HG02884 (cell line): ENCODE results near the gene FAM43A.

ENCODE experiments used
- ATAC-seq: cut with Tn5 transposase; IDR thresholded peaks from one replicate; pipeline ENCODE4 v1.9.1; 2021; ENCODE audit warnings: mild to moderate bottlenecking, moderate library complexity; ENCODE audit not compliant: unreplicated experiment

Gene FAM43A

DNA sequence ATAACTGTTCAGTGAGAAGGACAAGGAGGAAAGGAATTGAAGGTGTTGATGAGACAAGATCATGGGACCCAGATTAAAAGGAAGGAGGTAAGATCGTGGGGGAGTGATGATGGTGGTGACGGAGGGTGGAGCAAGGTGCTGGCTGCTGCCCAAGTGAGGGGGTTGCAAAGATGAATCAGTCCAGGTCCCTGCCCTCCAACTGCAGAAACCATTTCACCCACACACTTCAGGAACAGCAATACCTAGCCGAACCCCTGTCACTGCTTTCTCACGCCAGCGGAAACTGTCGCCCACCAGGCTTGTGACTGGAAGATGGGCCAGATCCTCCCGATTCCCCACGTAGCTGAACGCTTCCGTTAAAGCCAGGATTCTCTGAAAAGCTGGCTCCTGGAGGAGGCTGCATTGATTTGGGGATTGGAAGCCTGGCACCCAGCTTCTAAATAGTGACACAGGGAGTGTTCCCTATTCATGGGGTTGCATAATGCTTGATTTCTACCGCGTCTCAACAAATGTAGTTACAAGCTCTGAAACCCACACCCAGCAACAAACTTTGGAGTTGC is 10.5 kb upstream of the FAM43A start:
- ATAC-seq: no peak

DNA sequence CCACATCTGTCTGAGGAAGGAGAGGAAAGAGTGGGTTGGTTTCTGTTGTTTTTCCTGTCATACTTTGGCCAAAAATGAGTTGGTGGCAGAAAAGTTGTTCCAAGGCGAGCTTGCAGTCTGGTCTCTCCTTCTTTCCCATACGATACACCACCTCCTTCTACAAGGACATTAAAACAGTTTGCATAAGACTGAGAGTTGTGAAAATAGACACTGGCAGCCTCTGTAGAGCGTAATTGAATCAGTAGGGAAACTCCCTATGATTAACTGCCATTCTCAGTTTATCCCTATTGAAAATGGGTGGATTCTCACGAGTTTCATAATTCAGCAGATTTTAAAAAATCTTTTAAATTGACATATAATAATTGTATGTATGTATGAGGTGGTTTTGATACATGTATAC is 10.0 kb upstream of the FAM43A start:
- ATAC-seq: no peak

DNA sequence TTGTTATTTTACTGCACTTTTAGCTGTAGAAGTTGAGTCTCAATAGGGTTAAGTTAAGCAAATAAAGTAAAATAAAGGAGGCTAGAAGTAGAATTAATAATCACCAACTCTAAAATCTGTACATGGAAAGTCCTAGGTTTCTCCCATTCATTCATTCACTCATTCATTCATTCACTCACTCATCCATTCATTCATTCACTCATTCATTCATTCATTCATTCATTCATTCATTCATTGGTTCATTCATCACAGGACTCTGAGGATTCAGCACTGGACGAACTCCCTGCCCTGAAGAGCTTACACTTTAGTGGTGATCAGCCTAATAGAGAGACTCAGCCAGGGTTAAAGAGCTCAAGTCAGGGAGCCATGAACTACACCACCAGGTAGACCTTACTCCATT is 9.2 kb upstream of the FAM43A start:
- no peak for ATAC-seq

DNA sequence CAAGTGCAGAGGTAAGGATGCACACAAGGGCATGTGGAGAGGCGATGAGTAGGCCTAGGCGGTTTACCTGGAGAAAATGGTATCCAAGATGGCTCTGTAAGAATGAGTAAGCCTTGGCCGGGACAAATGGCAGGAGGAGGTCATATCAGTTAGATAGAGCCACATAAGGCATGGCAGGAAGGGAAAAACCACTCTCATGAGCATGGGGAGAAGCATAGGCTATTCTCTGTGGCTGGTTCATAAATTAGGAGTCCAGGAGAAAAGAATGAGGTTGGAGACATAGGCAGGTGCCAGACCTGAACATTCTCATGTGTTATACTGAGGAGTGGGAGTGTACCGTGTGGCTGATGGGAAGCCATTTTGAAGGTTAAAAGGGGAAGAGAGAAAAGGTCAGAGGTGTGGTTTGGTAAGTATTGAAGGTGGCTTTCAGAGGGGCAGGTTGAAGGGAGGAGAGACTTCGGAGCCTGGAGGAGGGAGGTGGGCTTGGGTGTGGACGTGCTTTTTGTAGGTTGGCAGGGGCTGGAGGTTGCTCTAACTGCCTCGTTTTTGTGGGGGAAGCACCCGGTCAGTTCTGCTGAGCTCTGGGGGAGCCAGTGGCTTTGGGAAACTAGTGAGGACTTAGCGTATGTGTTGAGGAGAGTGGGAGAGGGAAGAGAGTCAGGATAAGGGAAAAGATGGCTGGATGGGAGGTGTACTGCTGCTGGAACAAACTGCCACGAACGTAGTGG is 4.6 kb upstream of the FAM43A start:
- no peak for ATAC-seq

DNA sequence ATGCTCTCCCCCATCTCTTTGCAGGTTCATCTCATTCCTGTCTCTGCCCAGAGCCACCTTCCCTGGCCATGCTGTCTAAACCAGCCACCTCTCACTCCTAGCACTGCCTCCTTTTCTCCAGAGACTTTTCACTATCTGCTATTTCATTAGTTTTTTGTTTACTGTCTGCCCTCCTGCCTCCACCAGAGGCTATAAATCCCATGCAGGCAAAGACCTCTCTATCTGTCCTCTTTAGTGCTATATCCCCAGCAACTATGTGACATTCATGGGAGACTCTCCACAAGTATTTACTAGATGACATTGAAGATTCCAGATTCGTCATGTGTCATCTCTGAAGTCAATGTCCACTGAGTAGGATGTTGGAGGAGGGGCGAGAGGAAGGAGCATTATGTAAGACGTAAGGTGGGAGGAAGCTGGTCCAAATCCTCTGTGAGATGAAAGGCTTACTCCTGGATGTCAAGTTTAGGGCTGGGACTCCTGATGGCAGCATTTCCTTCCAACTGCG is 3.4 kb upstream of the FAM43A start:
- ATAC-seq: no peak

DNA sequence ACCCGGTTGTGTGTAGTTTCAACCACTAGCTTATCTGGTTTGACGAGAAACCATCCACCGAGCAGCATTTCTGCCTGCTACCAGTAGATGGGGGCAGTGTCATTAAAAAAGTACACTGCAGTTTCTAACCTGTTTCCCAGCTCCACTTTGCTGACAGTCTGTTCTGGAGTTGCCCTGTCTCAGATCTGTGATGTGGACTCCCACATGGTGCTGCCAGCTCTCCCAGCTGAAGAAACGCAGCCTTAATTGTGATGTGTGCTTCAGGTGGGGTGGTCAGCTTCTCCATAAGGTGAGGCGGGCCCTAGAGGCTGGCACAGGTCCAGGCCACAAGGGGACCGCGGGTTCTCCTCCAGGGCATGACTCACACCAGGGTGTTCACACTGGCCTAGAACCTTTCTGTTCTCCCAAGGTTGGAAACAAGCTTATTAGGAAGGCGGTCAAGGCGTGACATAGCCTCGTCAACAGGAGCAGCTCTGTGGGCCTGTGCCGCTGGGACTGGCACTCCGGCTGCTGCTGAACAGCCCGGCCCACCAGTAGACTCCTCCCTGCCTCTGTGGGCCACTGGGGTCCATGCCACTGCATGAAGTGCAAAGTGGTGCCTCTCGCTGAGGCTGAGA is 2.9 kb upstream of the FAM43A start:
- ATAC-seq: peak; percentile 39

DNA sequence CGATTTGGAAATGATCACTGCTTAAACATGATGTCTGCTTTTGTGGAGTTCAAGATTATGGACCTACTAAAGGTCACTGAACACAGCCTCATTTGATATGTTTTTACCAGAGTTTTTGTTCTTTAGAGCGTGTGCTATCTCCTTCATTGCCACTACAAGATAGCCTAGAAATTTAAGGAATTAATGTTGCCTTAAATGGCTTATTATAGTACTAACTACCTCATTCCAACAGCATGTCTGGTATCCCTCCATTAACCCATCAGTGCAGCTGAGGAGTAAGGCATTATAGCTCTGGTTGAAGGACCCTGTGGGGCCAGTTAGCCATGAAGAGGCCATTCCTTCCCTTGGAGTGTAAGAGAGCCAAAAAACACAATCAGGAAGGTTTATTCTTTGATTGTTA is 2.3 kb upstream of the FAM43A start:
- no peak for ATAC-seq

DNA sequence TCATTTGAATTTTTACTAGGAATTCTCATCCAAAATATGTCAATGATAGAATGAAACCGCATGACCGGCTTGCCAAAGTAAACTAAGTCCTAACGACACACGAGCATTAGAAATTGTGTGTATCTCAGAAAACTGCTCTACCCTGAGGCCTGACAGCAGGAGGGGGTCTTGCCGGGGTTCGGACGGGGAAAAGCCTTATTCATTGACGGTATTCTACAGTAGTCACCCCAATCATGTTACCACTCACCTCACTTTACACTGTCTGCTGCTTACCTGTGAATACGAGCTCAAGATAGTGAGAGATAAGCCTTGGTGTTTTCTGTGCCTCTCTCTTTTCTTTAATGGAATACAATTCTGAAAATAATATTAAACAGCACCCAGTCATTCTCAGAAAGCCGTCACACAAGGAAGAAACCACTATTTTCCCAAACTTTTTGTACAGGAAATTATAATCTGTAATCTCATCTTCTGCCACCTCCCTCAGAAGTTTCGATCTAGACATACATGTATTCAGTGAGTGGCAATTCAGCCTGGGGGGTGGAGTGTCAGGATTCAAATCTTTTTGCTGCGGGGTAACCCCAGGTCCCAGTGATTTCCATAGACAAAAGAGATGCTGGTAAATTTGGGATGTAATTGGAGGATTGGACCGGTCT is 492 bp upstream of the FAM43A start:
- peak; percentile 21 for ATAC-seq

DNA sequence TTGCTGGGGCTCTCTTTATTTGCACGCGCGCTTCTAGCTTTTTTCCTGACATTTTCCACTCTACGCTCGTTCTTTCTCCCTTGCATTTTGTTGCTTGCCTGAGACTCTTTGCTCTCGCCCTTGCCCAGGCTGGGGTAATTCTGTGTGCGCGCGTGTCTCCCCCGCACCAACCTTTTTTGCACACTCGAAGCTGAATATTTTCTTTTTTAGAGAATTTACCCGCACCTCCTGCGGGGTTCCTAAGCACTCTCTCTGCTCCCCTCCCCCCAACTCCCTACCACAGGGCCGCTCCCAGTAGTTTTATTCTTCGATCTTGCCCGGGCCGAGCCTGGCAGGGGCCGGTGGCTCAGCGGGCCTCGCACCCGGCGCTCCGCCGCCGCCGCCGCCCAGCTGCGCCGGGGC is 732 bp downstream of the FAM43A start:
- ATAC-seq: no peak

DNA sequence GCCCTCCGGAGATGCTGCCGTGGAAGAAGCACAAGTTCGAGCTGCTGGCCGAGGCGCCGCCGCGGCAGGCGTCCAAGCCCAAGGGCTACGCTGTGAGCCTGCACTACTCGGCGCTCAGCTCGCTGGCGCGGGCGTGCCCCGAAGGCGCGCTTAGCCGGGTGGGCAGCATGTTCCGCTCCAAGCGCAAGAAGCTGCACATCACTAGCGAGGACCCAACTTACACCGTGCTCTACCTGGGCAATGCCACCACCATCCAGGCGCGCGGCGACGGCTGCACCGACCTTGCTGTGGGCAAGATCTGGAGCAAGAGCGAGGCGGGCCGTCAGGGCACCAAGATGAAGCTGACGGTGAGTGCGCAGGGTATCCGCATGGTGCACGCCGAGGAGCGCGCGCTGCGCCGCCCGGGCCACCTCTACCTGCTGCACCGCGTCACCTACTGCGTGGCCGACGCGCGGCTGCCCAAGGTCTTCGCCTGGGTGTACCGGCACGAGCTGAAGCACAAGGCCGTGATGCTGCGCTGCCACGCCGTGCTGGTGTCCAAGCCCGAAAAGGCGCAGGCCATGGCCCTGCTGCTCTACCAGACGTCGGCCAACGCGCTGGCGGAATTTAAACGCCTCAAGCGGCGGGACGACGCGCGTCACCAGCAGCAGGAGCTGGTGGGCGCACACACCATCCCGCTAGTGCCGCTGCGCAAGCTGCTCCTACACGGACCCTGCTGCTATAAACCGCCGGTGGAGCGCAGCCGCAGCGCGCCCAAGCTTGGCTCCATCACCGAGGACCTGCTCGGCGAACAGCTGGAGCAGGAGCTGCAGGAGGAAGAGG is 1.3 kb downstream of the FAM43A start:
- ATAC-seq: no peak

DNA sequence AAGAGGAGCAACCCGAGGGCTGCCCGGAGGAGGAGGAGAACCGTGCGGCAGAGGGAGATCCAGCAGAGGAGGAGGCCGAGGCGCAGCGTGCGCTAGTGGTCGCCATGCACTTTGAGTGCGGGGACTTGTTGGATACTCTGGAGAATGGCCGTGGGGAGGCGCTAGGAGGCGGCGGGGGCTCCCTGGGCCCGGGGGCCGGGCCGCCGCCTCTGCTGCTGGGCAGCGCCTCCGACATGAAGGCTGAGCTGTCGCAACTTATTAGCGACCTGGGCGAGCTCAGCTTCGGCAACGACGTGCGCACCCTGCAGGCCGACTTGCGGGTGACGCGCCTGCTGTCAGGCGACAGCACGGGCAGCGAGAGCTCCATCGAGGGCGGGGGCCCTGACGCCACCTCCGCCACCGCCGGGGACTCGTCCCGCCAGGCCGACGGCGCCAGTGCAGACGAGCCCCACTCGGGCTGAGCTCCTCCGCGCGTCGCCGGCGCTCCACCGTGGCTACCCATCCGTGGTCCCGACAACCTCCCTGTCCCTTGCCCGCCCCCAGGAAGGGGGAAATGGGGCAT is 2.0 kb downstream of the FAM43A start:
- ATAC-seq: no peak

DNA sequence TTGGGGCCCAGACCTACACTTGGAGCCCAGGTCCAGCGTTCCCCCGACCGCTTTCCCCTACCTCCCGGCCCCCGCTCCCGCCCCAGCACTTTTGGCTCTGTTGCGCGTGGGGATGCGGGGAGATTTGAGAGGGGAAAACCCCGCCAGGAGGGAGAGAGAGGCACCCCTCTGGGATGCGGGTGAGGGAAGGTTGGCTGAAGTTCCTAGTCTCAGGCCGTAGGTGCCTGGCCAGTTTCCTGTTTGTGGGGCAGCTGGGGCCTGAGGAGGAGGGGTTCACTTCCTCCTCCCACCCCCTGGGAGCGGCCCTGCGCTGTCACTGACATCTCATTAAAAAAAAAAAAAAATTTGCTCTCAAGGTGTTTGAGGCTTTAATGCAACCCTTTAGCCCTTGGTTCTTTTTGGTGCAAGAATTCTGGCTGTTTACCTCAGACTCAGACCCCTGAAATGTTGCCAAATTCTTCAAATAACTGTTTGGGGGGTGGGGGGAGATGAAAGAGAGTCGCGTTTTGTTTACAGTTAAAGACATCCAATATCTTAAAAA is 2.6 kb downstream of the FAM43A start:
- peak; percentile 26 for ATAC-seq

DNA sequence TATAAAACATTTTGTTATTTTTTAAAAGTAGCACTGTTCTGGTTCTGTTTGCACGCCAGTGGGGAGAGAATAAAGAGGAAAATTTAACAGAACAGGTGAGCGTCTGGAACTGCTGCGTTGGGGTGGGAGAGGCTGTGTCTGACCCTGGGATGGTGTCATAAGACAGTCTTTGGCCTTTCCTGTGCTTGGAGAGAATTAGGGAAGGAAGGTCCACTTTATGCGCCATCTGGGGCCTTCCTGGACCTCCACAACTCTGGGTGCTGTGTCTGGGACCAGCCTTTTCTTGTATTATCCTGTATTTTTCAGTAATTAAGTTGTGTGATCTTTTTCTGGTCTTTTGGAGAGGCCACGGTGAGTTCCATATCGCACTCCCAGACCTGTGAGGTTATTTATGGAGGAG is 3.3 kb downstream of the FAM43A start:
- no peak for ATAC-seq

DNA sequence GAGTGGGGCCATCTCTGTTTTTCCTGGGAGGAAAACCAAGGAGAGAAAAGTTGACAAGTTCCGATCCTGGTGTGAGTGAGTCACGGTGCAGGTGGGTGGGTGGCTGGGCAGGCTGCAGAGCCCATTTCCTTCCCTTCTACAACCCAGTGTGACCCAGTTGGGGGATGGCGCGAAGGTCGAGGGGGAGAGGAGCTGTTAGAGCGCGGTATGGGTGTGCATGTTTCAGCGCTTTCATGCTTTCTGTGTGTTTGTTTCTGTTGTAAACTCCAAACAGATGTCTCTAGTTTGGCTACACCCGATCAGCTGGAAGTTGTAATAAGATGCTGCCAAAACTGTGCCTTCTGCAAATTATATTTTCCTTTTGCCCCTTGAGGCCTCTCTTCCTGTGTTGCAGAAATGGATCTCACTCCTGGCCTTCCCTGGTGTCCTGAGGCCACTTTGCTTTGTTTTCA is 3.8 kb downstream of the FAM43A start:
- no peak for ATAC-seq

DNA sequence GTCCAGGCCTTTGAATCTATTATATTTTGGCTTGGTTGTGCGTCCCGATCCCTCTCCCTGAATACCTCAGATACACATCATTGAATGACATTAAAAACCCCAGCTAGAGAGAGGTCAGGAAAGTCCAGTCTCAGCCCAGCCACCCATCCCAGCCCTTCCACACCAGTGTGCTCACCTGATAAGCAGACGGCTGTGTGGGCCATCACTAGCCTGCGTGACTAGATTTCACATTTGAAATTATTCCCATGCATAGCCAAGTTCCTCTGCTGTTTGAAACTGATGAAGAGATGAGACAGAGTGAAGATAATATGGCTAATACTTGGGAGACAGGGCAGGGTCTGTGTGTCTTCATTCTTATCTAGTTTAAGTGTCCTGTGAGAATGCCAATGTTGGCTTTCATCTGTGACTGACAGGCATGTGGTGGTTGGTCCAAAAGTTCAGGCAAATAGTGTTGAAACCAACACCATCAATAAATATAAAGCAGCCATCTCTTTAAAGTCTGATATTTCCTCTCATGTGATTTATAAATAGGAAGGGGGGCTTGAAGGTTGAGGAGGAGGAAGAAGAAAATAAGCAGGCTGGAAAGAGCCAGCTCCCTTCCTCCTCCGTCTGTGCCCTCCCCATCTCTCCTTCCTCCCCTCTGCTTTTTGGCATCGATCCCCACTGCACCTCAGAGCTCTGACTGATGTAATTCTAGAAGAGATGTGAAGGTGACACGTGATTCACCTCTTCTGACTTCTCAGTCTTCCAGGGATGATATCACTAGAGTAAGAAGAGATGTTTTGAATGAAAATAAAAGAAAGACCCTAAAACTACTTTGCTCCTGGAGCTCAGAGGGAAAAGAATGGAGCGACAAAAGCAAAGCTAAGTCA is 5.1 kb downstream of the FAM43A start:
- ATAC-seq: no peak

DNA sequence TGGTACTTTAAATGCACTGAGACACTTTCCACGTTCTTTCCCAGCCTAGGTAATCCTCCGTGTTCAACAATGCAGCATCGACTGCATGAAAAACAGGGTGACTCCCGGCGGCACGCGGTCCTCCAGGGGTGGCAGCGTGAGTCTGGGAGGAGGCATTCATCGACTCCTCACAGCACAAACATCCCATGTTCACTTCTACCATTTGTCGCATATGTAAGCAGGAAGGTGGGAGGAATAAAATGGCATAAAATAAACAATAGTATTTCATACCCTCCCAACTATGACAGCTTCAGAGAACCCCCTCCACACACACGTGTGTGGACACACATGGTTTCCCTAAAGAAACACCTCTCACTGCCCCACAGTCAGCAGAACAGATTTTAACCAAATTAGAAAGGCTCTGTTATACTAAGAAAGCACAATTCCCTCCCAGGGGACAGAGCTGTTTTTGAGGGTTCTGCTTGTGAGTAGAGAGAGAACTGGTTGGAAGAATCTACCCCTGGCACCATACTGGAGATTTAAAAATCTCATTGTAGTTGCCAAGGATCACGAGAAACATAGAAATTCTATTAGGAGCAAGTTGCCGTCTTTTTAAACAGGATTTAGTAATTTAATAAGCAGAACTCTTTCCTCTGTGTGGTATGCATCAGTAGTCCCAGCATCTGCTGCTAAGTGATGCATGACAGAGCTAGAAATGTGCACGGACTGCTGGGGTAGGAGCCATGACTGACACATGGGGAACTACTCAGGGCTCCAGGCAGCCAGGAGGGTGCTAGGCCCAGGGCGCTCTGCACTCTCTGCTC is 6.0 kb downstream of the FAM43A start:
- peak; percentile 61 for ATAC-seq

DNA sequence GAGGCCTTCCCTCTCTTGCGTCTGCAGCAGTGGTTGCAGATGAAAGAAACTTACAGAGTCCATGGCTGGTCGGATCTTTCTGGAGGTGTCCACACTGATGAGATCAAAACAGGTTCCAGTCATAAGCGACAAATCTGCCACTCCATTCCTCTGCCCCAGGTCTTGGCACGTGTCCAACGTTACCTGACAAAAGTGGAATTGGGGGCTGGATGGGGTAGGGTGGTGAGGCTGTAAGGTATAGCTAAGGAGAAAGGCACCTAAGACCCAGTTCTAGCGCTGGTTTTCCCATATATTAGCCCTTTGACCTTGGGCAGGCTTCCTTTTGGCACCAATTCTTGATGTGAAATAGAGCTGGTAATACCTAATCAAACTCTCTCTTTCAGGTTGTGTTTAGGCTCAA is 11.0 kb downstream of the FAM43A start:
- no peak for ATAC-seq

DNA sequence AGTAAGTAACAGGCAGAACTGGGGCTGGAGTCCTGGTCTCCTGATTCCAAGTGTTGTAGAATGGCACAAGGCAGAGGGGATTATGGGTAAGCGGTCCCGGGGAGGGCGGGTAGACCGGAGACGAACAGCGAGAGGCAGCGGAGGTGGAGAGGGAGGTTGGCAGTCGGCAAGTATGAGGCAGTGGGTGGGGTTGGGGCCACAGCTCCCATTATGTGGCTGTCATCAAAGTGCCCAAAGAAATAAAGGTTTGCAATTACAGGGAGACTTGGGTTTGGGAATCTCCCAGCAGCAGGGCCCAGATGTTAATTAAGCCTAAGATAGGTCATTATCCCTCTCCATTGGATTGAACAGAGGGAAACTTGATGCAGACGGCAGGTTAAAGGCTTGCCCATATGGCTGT is 16.9 kb downstream of the FAM43A start:
- ATAC-seq: no peak

DNA sequence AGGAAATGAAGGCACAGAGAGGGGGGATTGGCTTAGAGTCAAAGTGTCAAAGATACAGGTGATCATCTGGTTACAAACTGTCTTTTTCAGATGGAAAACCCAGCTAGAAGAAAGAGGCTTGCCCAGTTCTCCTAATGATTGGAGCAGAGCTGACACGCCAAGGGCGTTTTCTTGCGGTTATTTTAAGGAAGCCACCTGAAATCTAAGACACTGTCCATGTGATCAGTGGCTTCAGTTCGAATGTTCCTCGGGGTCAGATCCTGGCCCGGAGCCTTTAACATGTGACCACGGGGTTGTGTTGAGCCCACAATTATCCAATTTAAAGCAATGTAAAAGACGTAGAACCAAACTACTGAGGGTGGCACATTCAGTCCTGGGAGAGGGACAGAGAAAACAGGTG is 19.5 kb downstream of the FAM43A start:
- ATAC-seq: no peak
